Aorta (tissue), 5 donors: Measurements from ENCODE around the gene EWSR1. TPM values are rescaled to one million over a fixed set of nuclear protein-coding genes. Genes with fewer than 3 reads are reported as not detected.

Experiments
- ATAC-seq: fragments of 200-7000 bp; cut with Tn5 transposase; one replicate; pipeline ENCODE4 v1.9.1; 2022; ENCODE audit warnings: moderate library complexity; ENCODE audit not compliant: low FRiP score
- DNase-seq, 2 donors: peaks; one replicate each; pipeline ENCODE4 v3.0.0-alpha.2; 2020
- H3K27ac ChIP-seq, 2 donors: one replicate each; pipeline ENCODE4 v1.5.1; 2013; ENCODE audit warnings: low read length in 2 of 2, mild to moderate bottlenecking in 2 of 2, moderate library complexity in 2 of 2, control low read depth in 1 of 2, inconsistent platforms in 1 of 2, low read depth in 1 of 2
- H3K27me3 ChIP-seq, 2 donors: one replicate each; pipeline ENCODE4 v1.6.1; 2013; ENCODE audit warnings: control low read depth in 1 of 2, low read length in 1 of 2, mild to moderate bottlenecking in 1 of 2, moderate library complexity in 1 of 2; ENCODE audit not compliant: insufficient read depth in 2 of 2, control insufficient read depth in 1 of 2
- H3K36me3 ChIP-seq, 2 donors: one replicate each; pipeline ENCODE4 v1.6.1; 2013; ENCODE audit warnings: control low read depth in 1 of 2, low read length in 1 of 2, mild to moderate bottlenecking in 1 of 2; ENCODE audit not compliant: insufficient read depth in 2 of 2, control insufficient read depth in 1 of 2
- H3K4me1 ChIP-seq, 2 donors: one replicate each; pipeline ENCODE4 v1.6.1; 2013; ENCODE audit warnings: low read length in 2 of 2, control low read depth in 1 of 2, mild to moderate bottlenecking in 1 of 2, moderate library complexity in 1 of 2; ENCODE audit not compliant: insufficient read depth in 2 of 2, control insufficient read depth in 1 of 2
- H3K4me3 ChIP-seq, 2 donors: one replicate each; pipeline ENCODE4 v1.5.1; 2013; ENCODE audit warnings: low read length in 2 of 2, control low read depth in 1 of 2, mild to moderate bottlenecking in 1 of 2
- H3K9me3 ChIP-seq: one replicate; pipeline ENCODE4 v1.6.1; 2013; ENCODE audit warnings: mild to moderate bottlenecking, low read length; ENCODE audit not compliant: control insufficient read depth
- WGBS, 2 donors: extraction: QIAGEN DNeasy Blood & Tissue Kit; methylation state at CpG; one replicate each; pipeline ENCODE4 v1.1.7; 2013; 5-methylcytosine and 5-hydroxymethylcytosine counted together
- intact Hi-C, 2 donors: fragments of 100-400 bp; cut with DNase I; formaldehyde crosslinking; loops; one replicate each; pipeline versions ENCODE4 v1.14.2 to v1.15.0; 2022
- polyA plus RNA-seq, 2 donors: library from polyadenylated mRNA; stranded (reverse); fragments of 200-250 nt; gene quantifications; one replicate each; pipeline ENCODE4 v1.2.3, GENCODE V29; 2013
- total RNA-seq, 2 donors: library from RNA; stranded (reverse); fragmentation: NEBNext Ultra II Directional; extraction: Animal tissue kit (Norgen Biotek cat#: 25700); gene quantifications; one replicate each; pipeline ENCODE4 v1.2.1, GENCODE V29; 2021
- donor health status: healthy with polysubstance abuse.
- donor health status: Bipolar disorder and iron deficiency.
- donor health status: DM: no; HTN: no; CAD: no.
- donor health status: DM: no; HTN: no; CAD: no.
- donor health status: DM: yes; HTN: yes; CAD: no.

EWSR1 gene
- total and polyA plus RNA-seq, 4 donors: 74.8 to 207 (median 180) TPM

DNA sequence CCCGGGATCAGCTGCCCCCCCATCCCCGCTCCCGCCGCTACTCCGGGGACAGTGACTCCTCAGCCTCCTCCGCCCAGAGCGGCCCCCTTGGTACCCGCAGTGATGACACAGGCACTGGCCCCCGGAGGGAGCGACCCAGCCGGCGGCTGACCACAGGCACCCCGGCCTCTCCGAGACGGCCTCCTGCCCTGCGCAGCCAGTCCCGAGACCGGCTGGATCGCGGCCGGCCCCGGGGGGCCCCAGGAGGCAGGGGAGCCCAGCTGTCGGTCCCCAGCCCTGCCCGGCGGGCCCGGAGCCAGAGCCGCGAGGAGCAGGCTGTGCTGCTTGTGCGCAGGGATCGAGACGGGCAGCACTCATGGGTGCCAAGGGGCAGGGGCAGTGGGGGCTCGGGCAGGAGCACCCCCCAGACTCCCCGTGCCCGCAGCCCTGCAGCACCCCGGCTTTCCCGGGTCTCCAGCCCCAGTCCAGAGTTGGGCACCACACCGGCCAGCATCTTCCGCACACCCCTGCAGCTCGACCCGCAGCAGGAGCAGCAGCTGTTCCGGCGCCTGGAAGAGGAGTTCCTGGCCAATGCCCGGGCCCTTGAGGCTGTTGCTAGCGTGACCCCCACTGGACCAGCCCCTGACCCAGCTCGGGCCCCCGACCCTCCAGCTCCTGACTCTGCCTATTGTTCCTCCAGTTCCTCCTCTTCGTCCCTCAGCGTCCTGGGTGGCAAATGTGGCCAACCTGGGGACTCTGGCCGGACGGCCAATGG, 43.6 kb downstream of the EWSR1 start:
- ATAC-seq: peak; percentile 0
- Histone ChIP-seq H3K4me3 (no peak overlapping the region), H3K27me3 (no peaks in the 10 kb centered on the region), H3K27ac (no peak overlapping the region), H3K4me1 (no peaks in the 10 kb centered on the region), H3K36me3 (no peaks in the 10 kb centered on the region), H3K9me3 (no peaks in the 10 kb centered on the region)
- intact Hi-C loops: loop anchor here in 1 of 2 donors (2.0 to 5.0 kb wide), 2 partner anchors 31 to 76 kb away; partner anchors contain the start of gene AP1B1
- peak; percentile 64 to 86 for DNase-seq
- WGBS, 2 donors: 33 to 41% methylated on average over 50 of the region's 50 CpGs

DNA sequence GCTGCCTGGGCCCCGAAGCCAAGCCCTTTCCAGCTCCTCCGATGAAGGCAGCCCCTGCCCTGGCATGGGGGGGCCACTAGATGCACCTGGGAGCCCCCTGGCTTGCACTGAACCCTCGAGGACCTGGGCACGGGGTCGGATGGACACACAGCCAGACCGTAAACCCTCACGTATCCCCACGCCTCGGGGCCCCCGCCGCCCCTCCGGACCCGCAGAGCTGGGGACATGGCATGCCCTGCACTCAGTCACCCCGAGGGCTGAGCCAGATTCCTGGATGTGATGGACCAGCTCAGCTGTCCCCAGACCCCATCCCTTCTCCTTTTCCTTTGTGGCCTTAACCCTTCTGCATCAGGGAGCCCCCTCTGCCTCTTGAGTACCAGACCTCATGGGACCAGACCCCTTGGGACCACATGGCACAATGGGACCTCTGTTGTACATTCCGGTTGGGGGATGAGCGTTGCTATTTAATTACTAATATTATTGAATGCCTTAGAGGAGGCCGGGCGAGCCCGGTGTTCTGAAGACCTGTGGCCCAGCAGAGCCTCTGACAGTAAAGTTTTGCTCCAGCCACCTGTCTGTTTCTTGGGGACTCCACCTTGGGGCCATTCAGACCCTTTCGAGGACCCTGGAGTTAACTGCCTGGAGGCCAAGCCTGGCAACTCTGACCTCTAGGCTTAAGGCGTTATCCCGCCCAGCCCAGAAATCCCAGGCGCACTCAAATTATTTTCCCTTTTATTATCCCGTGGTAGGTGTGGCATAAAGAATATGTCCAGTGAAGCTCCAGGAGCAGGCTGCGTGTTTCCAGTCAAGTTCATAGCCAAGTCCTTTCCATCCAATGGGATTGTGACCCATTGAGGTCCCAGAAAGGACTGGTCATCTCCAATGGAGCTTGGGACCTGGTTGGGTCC, 44.4 kb downstream of the EWSR1 start:
- ATAC-seq (no peak), DNase-seq (peak; percentile 54 to 80)
- intact Hi-C loops: loop anchor here in 1 of 2 donors (2.0 to 5.0 kb wide), 2 partner anchors 30 to 75 kb away; partner anchors contain the start of gene AP1B1
- Histone ChIP-seq H3K4me1 (no peaks in the 10 kb centered on the region), H3K27ac (no peak overlapping the region), H3K36me3 (no peaks in the 10 kb centered on the region), H3K27me3 (no peaks in the 10 kb centered on the region), H3K9me3 (no peaks in the 10 kb centered on the region), H3K4me3 (no peak overlapping the region)
- 90 to 94% methylated on average over 17 to 25 of the region's 25 CpGs for WGBS, 2 donors

DNA sequence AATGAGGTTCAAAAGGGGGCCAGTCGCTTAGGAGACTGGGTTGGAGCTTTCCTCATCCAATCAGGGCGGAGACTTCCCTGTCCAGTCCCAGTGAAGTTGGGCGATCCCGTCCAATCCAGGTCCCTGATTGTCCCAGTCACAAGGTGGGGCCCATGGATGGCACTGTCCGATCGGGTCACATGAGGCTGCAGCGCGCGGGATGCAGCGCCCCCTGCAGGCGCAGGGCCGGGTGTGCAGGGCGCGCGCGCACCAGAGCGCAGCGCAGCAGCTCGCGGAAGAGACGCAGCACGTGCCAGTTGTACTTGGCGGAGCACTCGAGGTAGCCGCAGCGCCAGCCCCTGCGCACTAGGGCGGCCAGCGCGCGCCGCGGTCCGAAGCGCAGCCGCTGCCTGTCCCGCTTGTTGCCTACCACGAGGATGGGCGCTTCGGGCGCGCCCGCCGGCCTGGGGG, 45.1 kb downstream of the EWSR1 start:
- no peak for ATAC-seq
- no peaks in the 10 kb centered on the region for H3K4me1 ChIP-seq

DNA sequence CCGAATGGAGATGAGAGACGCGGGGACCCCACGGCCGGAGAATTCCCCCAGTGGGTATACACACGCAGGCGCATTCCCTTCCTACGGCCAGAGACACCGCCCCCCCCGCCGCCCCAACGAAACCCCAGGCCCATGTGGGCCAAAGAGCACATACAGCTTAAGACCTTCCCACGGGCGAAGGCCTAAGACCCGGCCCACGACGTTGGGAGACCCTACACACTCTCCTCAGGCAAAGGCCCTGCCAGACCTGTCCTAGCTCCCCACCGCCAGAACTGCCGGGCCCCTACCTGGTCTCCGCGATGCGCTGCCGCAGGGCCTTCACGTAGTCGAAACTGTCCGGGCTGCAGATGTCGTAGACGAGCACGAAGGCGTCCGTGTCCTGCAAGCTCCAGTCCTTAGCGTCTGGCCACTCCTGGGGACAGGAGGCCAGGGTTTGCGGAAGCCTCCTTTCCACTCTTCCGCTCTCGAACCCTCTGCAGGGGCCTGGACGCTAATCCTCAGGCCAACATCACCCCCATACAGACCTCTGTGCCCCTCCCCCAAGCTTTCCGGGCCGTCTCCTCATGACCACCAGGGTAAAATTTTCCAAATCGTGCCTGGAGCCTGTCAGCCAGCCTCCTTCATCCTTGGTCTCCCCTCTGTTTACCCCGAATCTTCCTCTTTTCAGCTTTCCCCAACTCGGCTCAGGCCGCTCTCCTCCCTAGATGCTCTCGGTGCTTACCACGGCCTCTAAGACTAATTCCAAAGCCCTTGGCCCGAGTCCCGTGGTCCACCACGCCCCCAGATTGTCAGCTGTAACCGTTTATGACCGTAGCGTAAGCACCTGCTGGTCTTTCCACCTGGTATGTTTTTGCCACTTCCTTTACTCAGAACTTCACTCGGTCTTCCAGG, 45.8 kb downstream of the EWSR1 start:
- intact Hi-C loops: loop anchor here in 1 of 2 donors (2.0 to 5.0 kb wide), 2 partner anchors 29 to 73 kb away; partner anchors contain the start of gene AP1B1
- no peak overlapping the region for H3K27ac ChIP-seq
- ATAC-seq: no peak
- H3K4me3 ChIP-seq: no peak overlapping the region
- no peaks in the 10 kb centered on the region for H3K9me3 ChIP-seq
- DNase-seq: peak; percentile 46 to 75
- H3K36me3 ChIP-seq: no peaks in the 10 kb centered on the region
- 17 to 19% methylated on average over 51 of the region's 51 CpGs for WGBS, 2 donors
- H3K27me3 ChIP-seq: no peaks in the 10 kb centered on the region
- no peaks in the 10 kb centered on the region for H3K4me1 ChIP-seq

More for the DNA sequence above, 45.1 kb downstream of the EWSR1 start:
- Histone ChIP-seq H3K27ac (no peak overlapping the region), H3K9me3 (no peaks in the 10 kb centered on the region), H3K27me3 (no peaks in the 10 kb centered on the region), H3K36me3 (no peaks in the 10 kb centered on the region), H3K4me3 (no peak overlapping the region)
- WGBS, 2 donors: 10 to 13% methylated on average over 42 to 44 of the region's 44 CpGs
- intact Hi-C loops: loop anchor here in 1 of 2 donors (2.0 to 5.0 kb wide), 2 partner anchors 30 to 74 kb away; partner anchors contain the start of gene AP1B1
- peak; percentile 40 to 79 for DNase-seq

DNA sequence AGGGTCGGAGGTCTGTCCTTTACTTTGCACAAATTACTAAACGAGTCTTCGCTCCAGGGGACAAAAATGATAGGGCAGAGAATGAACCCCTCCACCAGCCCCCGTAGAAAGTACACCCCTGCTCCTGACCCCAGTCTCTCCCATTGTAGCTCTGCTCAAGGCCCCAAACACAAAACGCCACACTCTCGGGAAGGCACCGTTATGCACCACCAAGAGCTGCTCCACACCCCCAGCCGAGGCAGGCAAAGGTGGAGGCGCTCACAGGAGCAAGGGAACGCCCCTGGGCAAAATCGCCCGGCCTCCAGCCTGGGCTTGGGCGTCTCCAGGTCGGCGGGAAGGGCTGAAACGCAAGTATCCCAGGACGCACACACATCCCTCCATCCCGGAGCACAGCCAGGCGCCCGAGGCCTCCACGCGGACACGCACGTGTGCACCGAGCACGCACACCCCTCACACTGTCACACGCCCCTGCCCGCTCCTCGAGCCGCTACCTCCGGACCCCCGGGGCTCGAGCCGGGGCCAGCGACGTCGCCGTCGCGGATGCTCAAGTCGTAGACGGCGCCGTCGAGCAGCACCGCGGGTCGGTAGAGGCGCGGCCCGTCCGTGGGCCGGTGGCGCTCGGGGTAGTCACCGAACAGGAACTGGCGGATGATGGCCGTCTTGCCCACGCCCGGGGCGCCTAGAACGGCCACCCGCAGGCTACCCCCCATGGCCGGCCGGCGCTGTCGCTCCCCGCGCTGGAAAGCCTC, 46.6 kb downstream of the EWSR1 start:
- Histone ChIP-seq H3K36me3 (no peaks in the 10 kb centered on the region), H3K27me3 (no peaks in the 10 kb centered on the region), H3K4me1 (no peaks in the 10 kb centered on the region), H3K9me3 (no peaks in the 10 kb centered on the region), H3K27ac (no peak overlapping the region), H3K4me3 (no peak overlapping the region)
- ATAC-seq (no peak), DNase-seq (peak; percentile 44 to 73)
- 3 to 4% methylated on average over 64 to 69 of the region's 69 CpGs for WGBS, 2 donors
- intact Hi-C loops: loop anchor here in 1 of 2 donors (5.0 kb wide), 1 partner anchor 73 kb away; the partner anchor contains the start of gene AP1B1

DNA sequence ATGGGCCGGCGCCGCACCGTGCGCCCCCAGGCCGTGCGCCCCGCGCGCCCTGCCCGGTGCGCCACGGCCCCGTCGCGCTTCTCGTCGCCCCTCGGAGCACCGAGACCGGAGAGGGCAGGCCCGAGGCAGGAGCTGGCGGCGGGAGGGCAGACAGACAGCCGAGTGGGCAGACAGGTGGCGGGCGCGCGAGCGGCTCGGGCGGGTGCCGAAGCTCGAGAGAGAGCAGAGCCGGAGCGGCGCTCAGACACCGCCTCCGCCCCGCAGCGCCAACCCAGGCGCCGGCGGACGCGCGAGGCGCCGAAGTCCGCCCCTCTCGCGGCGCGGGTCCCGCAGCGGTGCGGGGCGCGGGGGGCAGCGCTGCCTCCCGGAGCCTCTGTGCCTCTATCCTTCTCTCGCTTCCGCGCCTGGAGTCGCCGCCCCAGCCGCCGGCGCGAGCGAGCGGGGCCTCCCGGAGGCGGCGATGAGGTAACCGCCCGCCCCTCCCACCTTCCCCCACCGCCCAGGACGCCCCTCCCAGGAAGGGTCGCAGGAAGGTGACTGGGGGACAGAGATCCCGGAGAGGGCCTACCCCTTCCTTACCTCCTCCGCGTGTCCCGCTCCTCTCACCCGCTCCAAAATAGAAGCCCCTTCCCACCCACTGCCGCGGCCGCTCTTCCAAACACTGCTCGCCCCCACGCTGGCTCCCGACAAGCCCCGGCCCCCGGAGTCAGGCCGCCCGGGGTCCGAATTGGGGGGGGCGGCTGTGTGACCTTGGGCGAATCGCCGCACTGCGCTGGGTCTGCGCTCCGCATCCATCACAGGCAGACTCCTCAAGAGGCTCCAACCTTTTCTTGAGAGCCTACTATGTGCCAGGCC, 47.4 kb downstream of the EWSR1 start, which contains the start of gene RASL10A:
Gene RASL10A, minus strand, starts transcription at position 412 of the 855 bp plus-strand sequence. CDS start 451 bp downstream, outside the sequence.
- H3K4me1 ChIP-seq: no peaks in the 10 kb centered on the region

More for the DNA sequence above, 47.4 kb downstream of the EWSR1 start, which contains the start of gene RASL10A:
- intact Hi-C loops: no loop called here
- no peaks in the 10 kb centered on the region for H3K27me3 ChIP-seq
- no peak within 1 kb of the TSS for H3K27ac ChIP-seq
- 4 to 6% methylated on average over 99 to 103 of the region's 103 CpGs for WGBS, 2 donors
- no peaks in the 10 kb centered on the region for H3K9me3 ChIP-seq
- ATAC-seq (no peak), DNase-seq (peak; percentile 42 to 71)
- no peaks in the 10 kb centered on the region for H3K36me3 ChIP-seq
- peak within 1 kb of the TSS; percentile 4 to 13 for H3K4me3 ChIP-seq
